GM19372 (cell line): ENCODE results near the gene PRKRIP1.
"Not testable (repeated sequence)": the region's sequence is repeated elsewhere in the genome, so short reads cannot be mapped to it uniquely, and the experiment has no call there.

Experiments
- ATAC-seq: cut with Tn5 transposase; IDR thresholded peaks from one replicate; pipeline ENCODE4 v1.9.1; 2021; ENCODE audit warnings: mild to moderate bottlenecking, low read depth, moderate library complexity; ENCODE audit not compliant: unreplicated experiment

Gene PRKRIP1, protein sequence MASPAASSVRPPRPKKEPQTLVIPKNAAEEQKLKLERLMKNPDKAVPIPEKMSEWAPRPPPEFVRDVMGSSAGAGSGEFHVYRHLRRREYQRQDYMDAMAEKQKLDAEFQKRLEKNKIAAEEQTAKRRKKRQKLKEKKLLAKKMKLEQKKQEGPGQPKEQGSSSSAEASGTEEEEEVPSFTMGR

DNA sequence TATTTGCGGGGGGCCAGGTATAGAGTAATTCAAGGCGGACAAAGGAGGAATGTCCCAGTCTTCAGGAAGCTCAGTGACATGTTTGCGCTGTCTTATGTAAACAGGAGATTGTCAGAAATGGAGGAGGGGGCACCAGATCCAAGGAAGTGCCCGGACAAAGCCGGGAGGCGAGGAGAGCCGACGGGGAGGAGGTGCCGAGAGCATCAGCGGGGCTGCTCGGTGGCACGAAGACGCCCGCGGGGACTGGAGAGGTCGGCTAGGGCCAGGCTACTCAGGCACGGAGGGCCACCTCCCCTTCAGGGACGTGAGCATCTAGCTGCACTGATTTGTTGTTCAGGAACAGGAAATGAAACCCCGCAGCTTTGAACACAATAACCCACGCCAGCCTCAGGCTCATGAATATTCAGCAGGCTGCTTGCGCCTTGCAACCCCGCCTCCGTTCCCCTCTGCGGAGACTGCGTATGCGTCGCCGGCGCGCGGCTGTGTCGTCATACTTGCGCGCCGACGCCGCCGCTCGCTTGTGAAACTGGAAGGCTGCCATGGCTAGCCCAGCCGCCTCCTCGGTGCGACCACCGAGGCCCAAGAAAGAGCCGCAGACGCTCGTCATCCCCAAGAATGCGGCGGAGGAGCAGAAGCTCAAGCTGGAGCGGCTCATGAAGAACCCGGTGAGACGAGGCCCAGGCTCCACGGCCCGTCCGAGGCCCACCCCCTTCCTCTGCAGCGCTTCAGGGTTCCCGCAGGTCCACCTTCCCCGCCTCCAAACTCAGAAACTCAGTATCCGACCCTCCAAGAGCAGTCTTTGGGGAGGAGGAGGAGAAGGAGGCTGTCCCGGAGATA is at the start of gene PRKRIP1:
Gene PRKRIP1 (plus strand): TSS at position 491 of the 837 bp plus-strand sequence. CDS start 49 bp downstream, at position 540.
- ATAC-seq, result peak; percentile 99

DNA sequence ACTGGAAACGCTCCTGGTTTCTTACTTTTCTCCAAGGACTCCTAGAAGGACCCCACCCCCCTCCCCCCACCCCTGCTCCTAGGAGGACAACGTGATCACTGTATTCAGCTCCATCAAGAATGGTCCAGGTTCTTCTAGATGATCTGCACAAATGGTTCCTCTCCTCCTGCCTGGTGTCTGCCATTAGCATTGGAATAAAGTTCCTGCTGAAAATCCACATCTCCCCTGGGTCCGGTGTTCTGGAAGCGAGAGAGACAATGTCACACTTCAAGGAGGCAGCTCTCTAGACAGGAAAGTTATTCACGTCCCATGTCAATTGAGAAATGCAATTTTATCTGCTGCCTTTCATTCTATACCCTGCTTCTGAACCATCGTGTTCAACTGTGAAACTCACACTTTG is 49.2 kb upstream of the PRKRIP1 start:
- ATAC-seq, result not testable (repeated sequence)

DNA sequence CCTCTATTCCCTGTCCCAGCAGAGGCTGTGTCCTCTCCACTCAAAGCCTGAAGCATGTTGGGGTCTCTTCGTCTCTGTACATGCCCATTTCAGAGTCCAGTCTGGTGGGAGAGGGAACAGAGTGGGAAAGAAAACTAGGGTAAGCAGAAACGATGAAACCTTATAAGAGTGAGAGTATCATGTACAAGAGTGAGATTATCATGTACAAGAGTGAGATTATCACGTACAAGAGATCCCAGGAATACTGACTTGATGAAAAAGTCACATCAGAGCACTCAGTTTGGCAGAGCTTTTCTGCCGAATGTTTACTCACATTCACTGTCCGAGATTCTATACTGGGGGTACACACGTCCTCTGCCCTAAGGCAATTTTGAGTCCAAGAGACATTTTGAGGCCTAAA is 39.8 kb upstream of the PRKRIP1 start, which contains the start of gene SPDYE6:
Gene SPDYE6 (minus strand): TSS at position 101 of the 400 bp plus-strand sequence. CDS start 421 bp downstream, outside the sequence.
- ATAC-seq, result not testable (repeated sequence)

DNA sequence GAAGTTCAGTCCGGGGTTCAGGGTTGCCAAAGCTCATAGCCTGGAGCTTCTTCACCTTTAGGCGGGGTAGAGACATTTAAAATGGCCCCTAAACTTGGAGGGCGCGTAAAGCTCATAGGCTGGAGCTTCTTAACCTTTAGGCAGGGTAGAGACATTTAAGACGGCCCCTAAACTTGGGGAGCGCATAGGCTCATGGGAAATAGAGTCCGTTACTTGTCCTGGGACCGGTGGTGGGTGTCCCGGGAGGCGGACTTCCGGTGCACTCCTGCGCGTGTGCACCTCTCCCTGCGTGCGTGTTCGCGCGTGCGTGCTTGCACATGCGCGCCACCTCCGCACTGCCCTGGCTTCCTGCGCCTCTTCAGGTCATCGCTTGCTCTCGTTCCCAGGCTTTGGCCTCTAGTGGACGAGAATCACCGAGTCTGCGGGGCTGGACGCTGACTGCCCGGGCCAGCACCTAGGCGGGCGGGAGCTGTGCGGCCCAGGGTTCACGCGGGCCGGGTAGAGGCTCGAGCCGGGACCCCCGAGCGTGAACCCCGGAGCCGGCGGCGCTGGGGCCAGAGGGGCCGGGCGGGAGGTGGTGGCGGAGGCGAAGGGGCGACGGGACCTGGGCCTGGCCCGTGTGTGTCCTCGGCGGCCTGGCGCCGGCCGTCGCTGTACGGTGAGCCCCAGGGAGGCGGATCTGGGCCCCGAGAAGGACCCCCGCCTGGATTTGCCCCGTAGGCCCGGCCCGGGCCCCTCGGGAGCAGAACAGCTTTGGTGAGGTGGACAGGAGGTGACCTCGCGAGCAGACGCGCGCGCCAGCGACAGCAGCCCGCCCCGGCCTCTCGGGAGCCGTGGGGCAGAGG is 32.4 kb upstream of the PRKRIP1 start:
- peak; percentile 98 for ATAC-seq

DNA sequence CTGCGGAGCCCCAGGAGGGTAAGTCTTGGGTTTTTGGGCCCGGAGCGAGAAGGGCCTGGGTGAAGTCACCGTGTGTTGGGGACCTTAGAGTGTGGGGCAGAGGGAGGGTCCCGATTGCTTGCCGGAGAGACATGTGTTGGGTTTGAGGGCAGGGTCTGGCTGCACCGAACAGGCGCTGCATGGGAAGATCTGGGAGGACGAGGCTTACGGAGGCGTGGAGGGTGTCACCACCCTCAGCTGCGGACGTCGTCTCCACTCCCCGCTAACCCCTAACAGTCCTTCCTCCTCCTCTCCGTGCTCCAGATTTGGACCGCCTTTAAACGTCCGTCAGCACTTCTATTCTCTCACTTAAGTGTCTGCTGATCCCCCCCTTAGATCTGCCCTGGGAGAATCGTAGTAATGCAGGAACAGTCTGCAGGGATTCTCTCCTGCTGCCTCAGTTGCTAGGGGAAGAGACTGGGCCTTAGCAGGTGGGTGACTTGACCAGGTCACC is 31.7 kb upstream of the PRKRIP1 start:
- not testable (repeated sequence) for ATAC-seq

DNA sequence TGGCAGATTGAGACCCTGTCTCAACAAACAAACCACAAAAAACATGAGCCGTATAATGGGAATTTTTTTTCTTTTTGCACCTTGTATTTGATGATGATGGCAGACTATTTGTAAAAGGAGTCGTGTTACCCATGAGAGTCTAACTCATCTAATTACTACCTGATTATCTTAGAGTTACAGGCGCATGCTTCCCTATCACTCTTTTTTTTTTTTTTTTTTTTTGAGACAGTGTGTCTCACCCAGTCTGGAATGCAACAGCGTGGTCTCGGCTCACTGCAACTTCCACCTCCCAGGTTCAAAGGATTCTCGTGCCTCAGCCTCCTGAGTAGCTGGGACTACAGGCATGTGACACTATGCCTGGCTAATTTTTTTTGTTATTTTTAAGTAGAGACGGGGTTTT is 30.8 kb upstream of the PRKRIP1 start:
- not testable (repeated sequence) for ATAC-seq

DNA sequence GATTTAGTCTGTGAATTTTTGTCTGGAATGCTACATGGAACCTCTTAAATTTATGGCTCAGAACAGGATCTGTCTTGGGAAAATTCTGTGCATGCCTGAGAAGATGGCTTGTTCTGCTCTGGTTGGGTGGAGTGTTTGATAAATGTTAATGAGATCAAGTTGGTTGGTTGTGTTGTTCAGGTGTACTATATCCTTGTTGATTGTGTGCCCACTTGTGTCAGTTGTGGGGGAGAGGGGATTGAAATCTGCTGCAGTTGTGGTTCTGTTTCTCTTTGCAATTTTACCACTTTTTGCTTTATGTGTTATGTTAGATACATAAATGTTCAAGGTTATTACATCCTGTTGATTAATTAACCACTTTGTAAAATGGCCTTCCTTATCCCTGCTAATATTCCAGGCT is 26.1 kb upstream of the PRKRIP1 start:
- ATAC-seq, result not testable (repeated sequence)

DNA sequence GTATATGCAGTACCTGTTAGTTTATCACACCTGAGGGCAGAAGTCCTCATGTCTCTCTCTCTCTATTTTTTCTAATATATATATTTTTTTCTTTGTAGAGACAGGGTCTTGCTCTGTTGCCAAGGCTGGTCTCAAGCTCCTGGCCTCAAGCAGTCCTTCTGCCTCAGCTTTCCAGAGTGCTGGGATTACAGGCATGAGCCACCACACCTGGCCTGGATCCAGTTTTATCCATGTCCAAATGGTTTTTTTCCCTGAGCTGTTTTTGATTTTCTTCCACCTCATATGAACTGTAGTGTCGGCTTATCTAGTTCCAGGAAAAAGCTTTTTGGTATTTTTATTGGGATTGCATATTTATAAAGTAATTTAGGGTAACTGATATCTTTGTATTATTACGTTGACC is 23.4 kb upstream of the PRKRIP1 start:
- not testable (repeated sequence) for ATAC-seq

DNA sequence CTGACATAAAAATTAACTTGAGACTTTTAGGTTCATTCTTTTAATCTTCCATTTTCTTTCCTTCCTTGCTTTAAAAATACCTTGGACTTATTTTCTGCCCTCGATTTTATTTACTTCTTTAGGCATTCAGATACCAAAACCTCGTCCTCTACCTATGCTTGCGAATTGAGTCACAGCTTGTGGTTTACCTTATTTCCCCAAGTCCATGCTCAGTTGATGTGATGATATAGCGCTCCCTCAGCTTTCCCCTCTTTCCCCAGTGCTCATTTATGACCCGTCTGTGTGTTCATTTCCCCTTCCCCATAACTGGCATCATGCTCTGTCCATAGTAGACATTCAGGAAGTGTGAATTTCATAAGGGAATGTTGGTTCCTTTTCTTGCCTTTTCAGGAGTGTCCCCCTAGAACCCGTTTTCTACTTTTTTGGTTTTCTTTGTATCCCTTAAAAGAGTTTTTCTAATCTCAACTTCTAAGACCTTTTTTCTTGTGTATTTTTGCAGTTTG is 19.1 kb upstream of the PRKRIP1 start:
- ATAC-seq, result no peak

DNA sequence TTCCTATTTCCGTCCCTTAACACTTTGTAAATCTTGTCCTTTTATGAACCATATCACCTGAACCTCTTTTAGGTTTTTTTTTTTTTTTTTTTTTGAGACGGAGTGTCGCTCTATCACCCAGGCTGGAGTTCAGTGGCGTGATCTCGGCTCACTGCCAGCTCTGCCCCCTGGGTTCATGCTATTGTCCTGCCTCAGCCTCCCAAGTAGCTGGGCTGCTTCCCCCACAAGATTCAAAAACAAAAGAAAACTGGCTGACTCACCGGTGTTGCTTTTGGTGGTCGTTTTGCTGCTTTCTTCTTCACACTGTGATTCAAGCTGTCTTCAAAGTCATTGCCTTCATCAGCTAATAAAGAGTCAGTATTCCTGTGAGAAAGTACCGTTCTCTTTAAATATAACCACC is 15.3 kb upstream of the PRKRIP1 start:
- ATAC-seq, result not testable (repeated sequence)

DNA sequence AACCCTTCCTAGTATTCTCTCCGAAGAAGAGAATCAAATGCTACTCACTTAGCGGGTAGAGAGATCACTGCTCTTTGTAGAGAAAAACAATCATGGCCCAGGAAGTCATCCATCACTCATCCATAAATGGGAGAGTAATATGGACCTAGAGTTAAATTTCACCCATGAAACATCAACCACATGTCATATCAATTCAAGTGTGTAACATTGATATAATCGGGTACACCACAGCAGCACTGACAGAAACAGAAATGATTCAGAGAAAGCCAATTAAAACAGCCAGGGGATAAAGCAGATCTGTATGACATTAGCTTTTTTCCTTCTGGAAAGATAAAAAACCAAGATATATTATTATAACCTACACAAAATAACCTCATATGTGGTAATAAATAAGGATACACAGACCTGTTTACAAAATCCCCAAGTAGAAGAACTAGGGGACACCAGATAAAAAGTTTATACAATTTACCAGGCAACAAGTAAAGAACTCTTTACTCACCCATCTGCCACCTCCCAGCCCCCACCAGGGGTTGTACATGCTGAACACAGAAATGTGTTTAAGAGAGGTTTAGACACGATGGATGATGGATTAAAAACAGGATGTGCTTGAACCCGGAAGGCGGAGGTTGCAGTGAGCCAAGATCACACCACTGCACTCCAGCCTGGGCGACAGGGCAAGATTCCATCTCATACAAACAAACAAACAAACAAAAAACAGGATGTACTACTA is 14.3 kb upstream of the PRKRIP1 start:
- not testable (repeated sequence) for ATAC-seq

DNA sequence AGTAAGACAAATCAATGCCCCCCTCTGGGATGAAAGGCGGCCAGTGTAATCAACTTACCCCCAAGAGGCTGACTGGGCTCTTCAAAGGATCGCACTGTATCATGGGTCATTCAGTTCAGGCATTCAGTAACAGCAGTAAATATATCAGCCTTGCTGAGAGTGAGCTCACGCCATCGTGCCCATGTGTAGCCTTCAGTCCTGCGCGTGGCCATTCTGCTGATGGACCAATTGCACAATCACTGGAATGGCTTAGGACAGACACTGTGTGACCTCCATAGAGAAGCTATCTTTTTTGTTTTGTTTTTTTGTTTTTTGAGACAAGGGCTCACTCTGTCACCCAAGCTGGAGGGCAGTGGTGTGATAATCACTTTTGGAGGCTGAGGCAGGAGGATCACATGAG is 9.1 kb upstream of the PRKRIP1 start:
- ATAC-seq, result no peak

DNA sequence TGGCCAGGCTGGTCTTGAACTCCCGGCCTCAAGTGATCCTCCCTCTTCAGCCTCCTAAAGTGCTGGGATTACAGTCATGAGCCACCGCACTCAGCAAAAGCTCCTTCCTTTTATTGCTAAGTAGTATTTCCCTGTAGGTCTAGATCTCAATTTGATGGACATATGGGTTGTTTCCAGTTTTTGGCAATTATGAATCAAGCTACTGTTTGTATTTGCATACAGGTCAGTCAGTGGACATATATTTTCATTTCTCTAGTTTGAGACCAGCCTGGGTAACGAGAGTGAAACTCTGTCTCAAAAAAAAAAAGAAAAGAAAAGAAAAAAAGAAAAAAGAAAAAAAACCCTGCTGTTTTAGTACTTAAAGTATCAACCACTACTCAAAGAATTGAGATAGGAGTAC is 6.4 kb upstream of the PRKRIP1 start:
- ATAC-seq, result no peak

DNA sequence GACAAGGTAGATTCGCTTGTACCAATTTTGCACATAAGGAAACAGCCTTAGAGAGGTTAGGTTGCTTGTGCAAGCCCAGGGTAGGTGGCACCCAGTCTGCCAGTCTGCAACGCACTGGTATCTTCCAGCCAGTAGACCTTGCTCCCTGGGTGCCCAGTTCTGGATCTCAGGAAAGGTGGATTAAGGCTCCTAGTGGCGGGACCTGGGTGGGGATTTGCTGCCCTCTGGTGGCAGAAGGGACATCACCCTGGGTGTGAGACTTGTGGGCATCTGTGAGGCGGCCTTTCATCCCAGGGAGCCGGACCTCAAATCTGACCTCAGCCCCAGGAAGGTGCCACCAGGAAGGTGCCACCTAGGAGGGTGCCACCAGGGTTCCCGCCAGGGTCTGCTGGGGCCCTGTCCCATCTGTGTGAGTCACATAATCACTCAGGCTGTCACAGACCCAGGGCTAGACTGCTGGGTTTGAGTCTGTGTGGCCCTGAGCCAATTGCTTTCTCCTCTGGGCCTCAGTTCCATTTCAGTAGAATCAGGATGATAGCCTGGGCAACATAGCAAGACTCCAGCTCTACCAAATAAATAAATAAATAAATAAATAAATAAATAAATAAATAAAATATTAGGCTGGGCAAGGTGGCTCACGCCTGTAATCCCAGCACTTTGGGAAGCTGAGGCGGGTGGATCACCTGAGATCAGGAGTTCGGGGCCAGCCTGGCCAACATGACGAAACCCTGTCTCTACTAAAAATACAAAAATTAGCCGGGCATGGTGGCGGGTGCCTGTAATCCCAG is 5.3 kb upstream of the PRKRIP1 start:
- no peak for ATAC-seq

DNA sequence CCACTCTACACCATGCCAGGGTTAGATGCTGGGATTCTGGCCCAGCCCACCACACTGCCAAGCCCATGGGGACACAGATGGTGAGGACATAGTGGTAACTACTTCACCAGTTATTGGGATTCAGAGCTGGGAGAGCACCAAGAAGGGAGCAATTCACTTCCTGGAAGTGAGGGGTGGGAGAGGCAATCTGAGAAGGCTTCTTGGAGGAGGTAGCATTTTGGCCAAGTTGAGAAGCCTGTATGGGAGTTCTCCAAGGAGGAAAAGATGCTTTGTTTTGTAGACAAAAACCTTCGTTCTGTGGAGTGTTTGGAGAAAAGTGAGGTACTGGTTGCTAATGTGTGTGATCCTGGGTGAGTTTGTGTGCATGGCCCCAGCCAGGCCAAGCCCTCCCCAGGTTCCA is 3.8 kb upstream of the PRKRIP1 start:
- no peak for ATAC-seq

DNA sequence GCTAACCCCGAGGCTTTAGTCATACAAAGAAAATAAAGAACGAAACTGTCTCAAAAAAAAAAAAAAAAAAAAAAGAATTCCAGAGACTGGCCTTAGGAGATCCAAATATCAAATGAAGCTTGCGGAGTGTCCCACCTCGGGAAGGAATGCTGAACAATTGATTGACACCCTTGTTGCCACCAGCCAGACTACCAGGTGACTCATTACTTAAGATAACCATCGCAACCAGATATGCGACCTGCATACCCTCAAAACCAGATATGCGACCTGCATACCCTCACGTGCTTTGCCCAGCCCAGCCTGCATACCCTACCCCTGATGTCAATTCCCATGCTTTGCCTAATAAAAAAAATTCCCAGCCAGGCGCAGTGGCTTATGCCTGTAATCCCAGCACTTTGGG is 2.7 kb upstream of the PRKRIP1 start:
- ATAC-seq, result no peak

DNA sequence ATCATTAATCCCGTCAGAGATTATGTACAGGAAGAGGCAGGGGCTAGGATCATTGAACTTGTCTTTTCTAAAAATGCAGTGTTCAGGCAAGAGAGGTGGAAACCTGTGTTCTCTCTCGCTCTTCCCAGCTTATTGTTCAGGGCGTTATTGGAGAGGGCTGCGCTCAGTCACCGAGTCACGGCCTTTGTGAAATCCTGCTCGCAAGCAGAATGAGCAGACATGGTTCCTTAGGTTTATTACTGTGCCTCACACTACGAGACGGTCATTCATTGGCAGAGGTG is 631 bp upstream of the PRKRIP1 start:
- no peak for ATAC-seq

DNA sequence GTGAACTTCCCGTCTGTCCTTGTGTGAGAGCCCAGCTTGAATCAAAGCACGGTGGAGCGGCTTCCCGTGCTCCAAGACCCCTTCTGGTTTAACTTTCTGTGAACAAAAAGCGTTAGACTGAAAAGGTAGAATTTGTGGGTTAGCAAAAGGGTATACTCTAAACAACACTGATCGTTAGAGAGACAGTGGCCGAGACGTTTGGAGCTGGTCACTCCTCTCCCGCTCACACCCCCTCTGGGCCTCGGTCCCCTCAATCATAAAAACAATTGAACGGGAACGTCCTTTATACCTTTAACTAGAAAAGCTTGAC is 502 bp downstream of the PRKRIP1 start:
- ATAC-seq, result no peak

DNA sequence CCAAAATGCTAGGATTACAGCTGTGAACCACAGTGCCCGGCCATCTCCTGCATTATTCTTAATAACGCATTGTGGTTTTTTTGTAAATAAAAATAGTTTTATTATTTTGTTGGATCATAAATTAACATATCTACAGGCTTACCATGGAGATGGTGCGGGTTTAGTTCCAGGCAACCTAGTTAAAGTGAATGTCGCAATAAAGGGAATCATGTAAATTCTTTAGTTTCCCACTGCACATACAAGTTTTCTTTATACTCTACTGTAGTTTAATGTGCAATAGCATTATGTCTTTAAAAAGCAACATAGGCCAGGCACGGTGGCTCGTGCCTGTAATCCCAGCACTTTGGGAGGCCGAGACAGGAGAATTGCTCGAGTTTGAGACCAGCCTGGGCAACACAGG is 2.4 kb downstream of the PRKRIP1 start:
- ATAC-seq, result no peak

DNA sequence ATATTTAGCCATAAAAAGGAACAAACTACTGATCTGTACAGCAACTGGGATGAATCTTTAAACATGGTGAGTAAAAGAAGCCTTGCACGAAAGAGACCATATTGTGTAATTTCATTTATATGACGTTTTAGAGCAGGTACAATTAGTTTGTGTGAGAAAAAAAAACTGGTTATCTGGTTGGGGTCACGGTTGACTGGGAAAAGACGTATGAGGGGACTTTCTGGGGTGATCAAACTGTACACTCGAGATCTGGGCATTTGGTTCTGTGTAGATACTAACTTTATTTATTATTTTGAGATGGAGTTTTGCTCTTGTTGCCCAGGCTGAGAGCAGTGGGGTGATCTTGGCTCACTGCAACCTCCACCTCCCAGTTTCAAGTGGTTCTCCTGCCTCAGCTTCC is 4.2 kb downstream of the PRKRIP1 start:
- ATAC-seq, result no peak
